ENCODE measurements around the gene CDH23.

DNA sequence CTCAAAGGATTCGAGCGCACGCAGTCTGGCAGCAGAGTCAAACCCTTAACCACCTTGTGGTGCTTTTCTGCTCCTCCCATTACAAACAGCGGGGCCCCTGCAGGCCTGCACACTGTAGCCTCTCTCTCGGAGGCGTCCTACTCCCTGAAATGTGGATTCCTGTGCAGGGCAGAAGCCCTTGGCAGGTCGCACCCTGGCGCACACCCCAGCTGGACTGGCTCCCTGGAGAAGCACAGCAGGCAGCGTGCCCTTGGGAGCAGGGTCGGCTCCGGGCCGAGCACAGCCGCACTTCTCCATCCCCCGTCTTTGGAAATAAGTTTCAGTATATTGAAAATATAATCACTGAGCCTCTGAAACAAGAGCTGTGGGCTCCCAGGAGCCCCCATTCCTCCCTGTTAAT is 178.7 kb downstream of the CDH23 start:
- TF ChIP-seq, protein P1, sequence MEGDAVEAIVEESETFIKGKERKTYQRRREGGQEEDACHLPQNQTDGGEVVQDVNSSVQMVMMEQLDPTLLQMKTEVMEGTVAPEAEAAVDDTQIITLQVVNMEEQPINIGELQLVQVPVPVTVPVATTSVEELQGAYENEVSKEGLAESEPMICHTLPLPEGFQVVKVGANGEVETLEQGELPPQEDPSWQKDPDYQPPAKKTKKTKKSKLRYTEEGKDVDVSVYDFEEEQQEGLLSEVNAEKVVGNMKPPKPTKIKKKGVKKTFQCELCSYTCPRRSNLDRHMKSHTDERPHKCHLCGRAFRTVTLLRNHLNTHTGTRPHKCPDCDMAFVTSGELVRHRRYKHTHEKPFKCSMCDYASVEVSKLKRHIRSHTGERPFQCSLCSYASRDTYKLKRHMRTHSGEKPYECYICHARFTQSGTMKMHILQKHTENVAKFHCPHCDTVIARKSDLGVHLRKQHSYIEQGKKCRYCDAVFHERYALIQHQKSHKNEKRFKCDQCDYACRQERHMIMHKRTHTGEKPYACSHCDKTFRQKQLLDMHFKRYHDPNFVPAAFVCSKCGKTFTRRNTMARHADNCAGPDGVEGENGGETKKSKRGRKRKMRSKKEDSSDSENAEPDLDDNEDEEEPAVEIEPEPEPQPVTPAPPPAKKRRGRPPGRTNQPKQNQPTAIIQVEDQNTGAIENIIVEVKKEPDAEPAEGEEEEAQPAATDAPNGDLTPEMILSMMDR (IDR thresholded peaks at IDR 0.05) = no peak
- TF ChIP-seq POLR2A (IDR thresholded peaks at IDR 0.05; ENCODE audit: low read depth) = no peak
- TF ChIP-seq POLR2AphosphoS5 (IDR thresholded peaks at IDR 0.05) = no peak
